Neural cell (in vitro differentiated cells): ENCODE results near the gene COQ8B. TPM values are rescaled to one million over a fixed set of nuclear protein-coding genes. Genes with fewer than 3 reads are reported as not detected.

Experiments
- H2AFZ ChIP-seq: fragments of 200-600, 300-800 bp; sonication (generic), shearing (Covaris generic); 2 replicates; pipeline ENCODE4 v1.6.0; 2014; ENCODE audit warnings: low read depth, mild to moderate bottlenecking, antibody characterized with exemption, low read length, moderate library complexity
- H3F3A ChIP-seq: fragments of 200-600 bp; shearing (Covaris generic); 2 replicates; pipeline ENCODE4 v1.6.1; 2016; ENCODE audit warnings: mild to moderate bottlenecking, moderate library complexity, mixed read lengths, antibody characterized with exemption, low read length; ENCODE audit not compliant: insufficient read depth, poor library complexity, severe bottlenecking
- H3K27ac ChIP-seq: fragments of 200-600, 300-800 bp; sonication (generic), shearing (Covaris generic); 2 replicates; pipeline ENCODE4 v1.5.1; 2014; ENCODE audit warnings: mild to moderate bottlenecking, low read length, moderate library complexity
- H3K27me3 ChIP-seq: fragments of 300-800, 200-600 bp; sonication (generic), shearing (Covaris generic); 2 replicates; pipeline ENCODE4 v1.6.0; 2014; ENCODE audit warnings: mild to moderate bottlenecking, low read depth, low read length, moderate library complexity; ENCODE audit not compliant: insufficient read depth
- H3K36me3 ChIP-seq: fragments of 300-800, 200-600 bp; sonication (generic), shearing (Covaris generic); 2 replicates; pipeline ENCODE4 v1.5.1; 2014; ENCODE audit warnings: mild to moderate bottlenecking, antibody characterized with exemption, low read length, moderate library complexity; ENCODE audit not compliant: insufficient read depth
- H3K4me2 ChIP-seq: fragments of 300-800, 200-600 bp; sonication (generic), shearing (Covaris generic); 2 replicates; pipeline ENCODE4 v1.6.0; 2014; ENCODE audit warnings: mild to moderate bottlenecking, low read length
- H3K4me3 ChIP-seq: fragments of 300-800, 200-600 bp; sonication (generic), shearing (Covaris generic); 2 replicates; pipeline ENCODE4 v1.5.1; 2014; ENCODE audit warnings: mild to moderate bottlenecking, low read length, moderate library complexity
- H3K79me2 ChIP-seq: fragments of 200-600 bp; shearing (Covaris generic); replicated peaks from 2 replicates; pipeline ENCODE4 v1.6.0; 2014; ENCODE audit warnings: mild to moderate bottlenecking, low read length, moderate library complexity; ENCODE audit not compliant: insufficient read depth
- H3K9ac ChIP-seq: fragments of 300-800, 200-600 bp; sonication (generic), shearing (Covaris generic); 2 replicates; pipeline ENCODE4 v1.6.1; 2016; ENCODE audit warnings: mild to moderate bottlenecking, low read length, mixed read lengths
- H3K9me2 ChIP-seq: fragments of 200-600 bp; shearing (Covaris generic); 2 replicates; pipeline ENCODE4 v1.6.1; 2016; ENCODE audit warnings: mild to moderate bottlenecking, low read length, mixed read lengths; ENCODE audit not compliant: insufficient read depth
- H3K9me3 ChIP-seq: fragments of 200-600, 300-800 bp; sonication (generic), shearing (Covaris generic); 2 replicates; pipeline ENCODE4 v1.6.1; 2016; ENCODE audit warnings: mild to moderate bottlenecking, mixed run types, low read length, moderate library complexity, mixed read lengths
- H4K20me1 ChIP-seq: fragments of 200-600 bp; shearing (Covaris generic); 2 replicates; pipeline ENCODE4 v1.6.1; 2016; ENCODE audit warnings: mild to moderate bottlenecking, mixed run types; ENCODE audit not compliant: insufficient read depth
- EP300 ChIP-seq: fragments of 450-650 bp; conservative IDR thresholded peaks from 2 replicates; pipeline ENCODE4 v1.6.1; 2014; ENCODE audit warnings: antibody characterized with exemption, mild to moderate bottlenecking, moderate library complexity; ENCODE audit not compliant: poor library complexity, severe bottlenecking
- EZH2 ChIP-seq: fragments of 200-600, 300-800 bp; shearing (Covaris generic), sonication (generic); IDR thresholded peaks from 2 replicates; pipeline ENCODE4 v1.6.1; 2014; ENCODE audit warnings: antibody characterized with exemption, low read length, borderline replicate concordance, mild to moderate bottlenecking; ENCODE audit not compliant: insufficient read depth, poor library complexity, severe bottlenecking
- MXI1 ChIP-seq: fragments of 450-650 bp; conservative IDR thresholded peaks from 2 replicates; pipeline ENCODE4 v1.6.1; 2014; ENCODE audit warnings: antibody characterized with exemption, mild to moderate bottlenecking; ENCODE audit not compliant: poor library complexity, severe bottlenecking
- POLR2AphosphoS5 ChIP-seq: IDR thresholded peaks from 2 replicates; pipeline ENCODE4 v1.6.1; 2012
- RAD21 ChIP-seq: fragments of 450-650 bp; conservative IDR thresholded peaks from 2 replicates; pipeline ENCODE4 v1.6.1; 2014; ENCODE audit warnings: antibody characterized with exemption, mild to moderate bottlenecking, moderate library complexity
- SMC3 ChIP-seq: fragments of 450-650 bp; conservative IDR thresholded peaks from 2 replicates; pipeline ENCODE4 v1.6.1; 2014; ENCODE audit warnings: antibody characterized with exemption, mild to moderate bottlenecking, moderate library complexity; ENCODE audit not compliant: poor library complexity
- TAF1 ChIP-seq: IDR thresholded peaks from 2 replicates; pipeline ENCODE4 v1.6.1; 2012; ENCODE audit warnings: low read depth
- polyA plus RNA-seq: library from polyadenylated mRNA; depleted of rRNA; stranded (reverse); fragments of >200 nt; gene quantifications from 2 replicates; pipeline ENCODE4 v1.2.3, GENCODE V29; 2014
- TF ChIP-seq, protein P1 (sequence below): fragments of 450-650 bp; IDR thresholded peaks from 2 replicates; pipeline ENCODE4 v1.5.1; 2014; ENCODE audit warnings: antibody characterized with exemption, mild to moderate bottlenecking, moderate library complexity; ENCODE audit not compliant: poor library complexity, severe bottlenecking
- TF ChIP-seq, protein P2 (sequence below): IDR thresholded peaks from 2 replicates; pipeline ENCODE4 v1.6.1; 2012; ENCODE audit warnings: borderline replicate concordance

COQ8B gene
- polyA plus RNA-seq, 1 donor from 2014 or later, result 83.2 TPM

GRCh38 chr19:40686882-40687524, 29.7 kb downstream of the COQ8B start:
- Histone ChIP-seq H3K4me3 (no peak overlapping the region), H4K20me1 (no peaks in the 10 kb centered on the region), H2AFZ (no peak overlapping the region), H3F3A (no peaks in the 10 kb centered on the region), H3K4me2 (no peak overlapping the region), H3K36me3 (no peaks in the 10 kb centered on the region), H3K27me3 (no peaks in the 10 kb centered on the region), H3K9me2 (no peaks in the 10 kb centered on the region), H3K79me2 (peaks cover 21% of the 10 kb centered on the region), H3K9ac (no peak overlapping the region), H3K9me3 (no peaks in the 10 kb centered on the region), H3K27ac (no peak overlapping the region)
- TF ChIP-seq TAF1 (no peak), MXI1 (no peak), SMC3 (no peak), RAD21 (no peak), POLR2AphosphoS5 (no peak), EP300 (no peak), EZH2 (no peak)
- TF ChIP-seq, protein P1, sequence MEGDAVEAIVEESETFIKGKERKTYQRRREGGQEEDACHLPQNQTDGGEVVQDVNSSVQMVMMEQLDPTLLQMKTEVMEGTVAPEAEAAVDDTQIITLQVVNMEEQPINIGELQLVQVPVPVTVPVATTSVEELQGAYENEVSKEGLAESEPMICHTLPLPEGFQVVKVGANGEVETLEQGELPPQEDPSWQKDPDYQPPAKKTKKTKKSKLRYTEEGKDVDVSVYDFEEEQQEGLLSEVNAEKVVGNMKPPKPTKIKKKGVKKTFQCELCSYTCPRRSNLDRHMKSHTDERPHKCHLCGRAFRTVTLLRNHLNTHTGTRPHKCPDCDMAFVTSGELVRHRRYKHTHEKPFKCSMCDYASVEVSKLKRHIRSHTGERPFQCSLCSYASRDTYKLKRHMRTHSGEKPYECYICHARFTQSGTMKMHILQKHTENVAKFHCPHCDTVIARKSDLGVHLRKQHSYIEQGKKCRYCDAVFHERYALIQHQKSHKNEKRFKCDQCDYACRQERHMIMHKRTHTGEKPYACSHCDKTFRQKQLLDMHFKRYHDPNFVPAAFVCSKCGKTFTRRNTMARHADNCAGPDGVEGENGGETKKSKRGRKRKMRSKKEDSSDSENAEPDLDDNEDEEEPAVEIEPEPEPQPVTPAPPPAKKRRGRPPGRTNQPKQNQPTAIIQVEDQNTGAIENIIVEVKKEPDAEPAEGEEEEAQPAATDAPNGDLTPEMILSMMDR, result no peak
- TF ChIP-seq, protein P2, sequence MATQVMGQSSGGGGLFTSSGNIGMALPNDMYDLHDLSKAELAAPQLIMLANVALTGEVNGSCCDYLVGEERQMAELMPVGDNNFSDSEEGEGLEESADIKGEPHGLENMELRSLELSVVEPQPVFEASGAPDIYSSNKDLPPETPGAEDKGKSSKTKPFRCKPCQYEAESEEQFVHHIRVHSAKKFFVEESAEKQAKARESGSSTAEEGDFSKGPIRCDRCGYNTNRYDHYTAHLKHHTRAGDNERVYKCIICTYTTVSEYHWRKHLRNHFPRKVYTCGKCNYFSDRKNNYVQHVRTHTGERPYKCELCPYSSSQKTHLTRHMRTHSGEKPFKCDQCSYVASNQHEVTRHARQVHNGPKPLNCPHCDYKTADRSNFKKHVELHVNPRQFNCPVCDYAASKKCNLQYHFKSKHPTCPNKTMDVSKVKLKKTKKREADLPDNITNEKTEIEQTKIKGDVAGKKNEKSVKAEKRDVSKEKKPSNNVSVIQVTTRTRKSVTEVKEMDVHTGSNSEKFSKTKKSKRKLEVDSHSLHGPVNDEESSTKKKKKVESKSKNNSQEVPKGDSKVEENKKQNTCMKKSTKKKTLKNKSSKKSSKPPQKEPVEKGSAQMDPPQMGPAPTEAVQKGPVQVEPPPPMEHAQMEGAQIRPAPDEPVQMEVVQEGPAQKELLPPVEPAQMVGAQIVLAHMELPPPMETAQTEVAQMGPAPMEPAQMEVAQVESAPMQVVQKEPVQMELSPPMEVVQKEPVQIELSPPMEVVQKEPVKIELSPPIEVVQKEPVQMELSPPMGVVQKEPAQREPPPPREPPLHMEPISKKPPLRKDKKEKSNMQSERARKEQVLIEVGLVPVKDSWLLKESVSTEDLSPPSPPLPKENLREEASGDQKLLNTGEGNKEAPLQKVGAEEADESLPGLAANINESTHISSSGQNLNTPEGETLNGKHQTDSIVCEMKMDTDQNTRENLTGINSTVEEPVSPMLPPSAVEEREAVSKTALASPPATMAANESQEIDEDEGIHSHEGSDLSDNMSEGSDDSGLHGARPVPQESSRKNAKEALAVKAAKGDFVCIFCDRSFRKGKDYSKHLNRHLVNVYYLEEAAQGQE, result no peak

DNA sequence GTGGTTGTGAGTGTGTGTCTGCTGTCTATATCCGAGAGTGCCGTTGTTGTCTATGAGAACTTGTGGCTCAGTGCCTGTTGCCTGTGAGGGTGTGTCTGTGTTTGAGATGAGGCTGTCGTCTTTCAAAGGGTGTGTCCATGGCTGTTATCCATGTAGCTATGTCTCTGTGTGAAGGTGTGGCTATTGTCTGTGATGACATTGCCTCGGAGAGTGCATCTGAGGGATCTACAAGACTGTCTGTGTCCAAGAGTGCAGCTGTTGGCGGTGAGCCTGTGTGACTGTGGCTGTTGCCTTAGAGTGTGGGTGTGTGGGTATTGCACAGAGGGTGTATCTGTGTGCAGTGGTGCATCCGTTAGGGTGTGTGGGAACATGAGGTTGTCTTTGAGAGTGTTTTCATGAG, 31.1 kb downstream of the COQ8B start:
- no peaks in the 10 kb centered on the region for H4K20me1 ChIP-seq
- H3K4me3 ChIP-seq, result no peak overlapping the region
- no peak overlapping the region for H2AFZ ChIP-seq
- H3K4me2 ChIP-seq, result no peak overlapping the region
- no peaks in the 10 kb centered on the region for H3K9me3 ChIP-seq
- H3K27me3 ChIP-seq, result no peaks in the 10 kb centered on the region
- peaks cover 6% of the 10 kb centered on the region for H3K36me3 ChIP-seq
- peaks cover 21% of the 10 kb centered on the region for H3K79me2 ChIP-seq
- TF ChIP-seq POLR2AphosphoS5 (no peak), EZH2 (no peak), SMC3 (no peak), TAF1 (no peak), RAD21 (no peak), EP300 (no peak), MXI1 (no peak)
- TF ChIP-seq, protein P2, result no peak
- TF ChIP-seq, protein P1, result no peak
- H3K27ac ChIP-seq, result no peak overlapping the region
- H3K9me2 ChIP-seq, result no peaks in the 10 kb centered on the region
- no peak overlapping the region for H3K9ac ChIP-seq
- no peaks in the 10 kb centered on the region for H3F3A ChIP-seq
